Measurements from ENCODE around the gene AGPS. TPM values are rescaled to one million over a fixed set of nuclear protein-coding genes. Genes with fewer than 3 reads are reported as not detected.

The AGPS gene
- total and polyA plus RNA-seq, 9 of the 15 experiments (the other 6 are each of a cell fraction or from before 2014, with no cell fraction given): 15.5 to 211 (median 63.1) TPM

GRCh38 chr2:177525351-177525924 is 132.9 kb downstream of the AGPS start:
- DNase-seq (ENCODE audit: extremely low read depth in 1 of 4, low spot score in 3 of 4) (no peak), ATAC-seq (no peak), FAIRE-seq (no peak)
- peaks cover 44% of the 10 kb centered on the region; the same call in 1 of the 3 replicates for H3K36me3 ChIP-seq (ENCODE audit: control insufficient read depth, insufficient read depth, low read length)
- in situ Hi-C loops (cut with MboI): no loop called here
- no peaks in the 10 kb centered on the region for H3K27me3 ChIP-seq (ENCODE audit: control insufficient read depth in 2 of 2, insufficient read depth in 2 of 2, low read length in 2 of 2)
- POLR2A ChIA-PET: interaction anchor here (1.3 kb wide), 1 partner anchor 11 kb away, joined by 3 read pairs; no protein-coding TSS in a partner anchor
- no peaks in the 10 kb centered on the region for H3K79me2 ChIP-seq (ENCODE audit: control insufficient read depth, insufficient read depth, low read length)
- no peak for TF ChIP-seq NELFE (IDR thresholded peaks at IDR 0.05; ENCODE audit: insufficient read depth, insufficient read length)
- TF ChIP-seq ZHX1 (conservative IDR thresholded peaks at IDR 0.05; ENCODE audit: low read length): no peak
- no peak for TF ChIP-seq SREBF1 (IDR thresholded peaks at IDR 0.05; ENCODE audit: borderline replicate concordance, low read depth, low read length)
- TF ChIP-seq ZKSCAN1 (IDR thresholded peaks at IDR 0.05; ENCODE audit: low read depth, low read length): no peak
- no peak for TF ChIP-seq MEF2D (tag; conservative IDR thresholded peaks at IDR 0.05; ENCODE audit: low read depth)
- TF ChIP-seq ZNF143 (CRISPR knock-in tag; IDR thresholded peaks at IDR 0.05): no peak
- no peak for TF ChIP-seq ZBTB1 (CRISPR knock-in tag; IDR thresholded peaks at IDR 0.05; ENCODE audit: borderline replicate concordance, low read depth)
- no peak for TF ChIP-seq ESRRA (IDR thresholded peaks at IDR 0.05; ENCODE audit: borderline replicate concordance, low read depth)
- TF ChIP-seq SAFB (IDR thresholded peaks at IDR 0.05; ENCODE audit: borderline replicate concordance, low read depth, low read length): no peak
- no peak for TF ChIP-seq RCOR1 (IDR thresholded peaks at IDR 0.05; ENCODE audit: borderline replicate concordance in 1 of 2, low read depth in 2 of 2, low read length in 2 of 2)
- no peak for TF ChIP-seq ZKSCAN3 (CRISPR knock-in tag; IDR thresholded peaks at IDR 0.05)
- no peak for TF ChIP-seq SOX6 (IDR thresholded peaks at IDR 0.05)
- TF ChIP-seq NFXL1 (CRISPR knock-in tag; IDR thresholded peaks at IDR 0.05): no peak
- no peak for TF ChIP-seq E2F8 (IDR thresholded peaks at IDR 0.05; ENCODE audit: low read depth, partially characterized antibody)
- H4K20me1 ChIP-seq (replicated peaks; ENCODE audit: control insufficient read depth, insufficient read depth, low read length): no peaks in the 10 kb centered on the region
- BruUV-seq (replicated peaks): no TSS peak
- no peak overlapping the region for H3K4me3 ChIP-seq
- H3K9ac ChIP-seq (ENCODE audit: insufficient read depth in 1 of 2, low read depth in 2 of 2, low read length in 2 of 2): no peak overlapping the region
- intact Hi-C loops (cut with micrococcal nuclease): no loop called here
- no peaks in the 10 kb centered on the region for H3K9me1 ChIP-seq (ENCODE audit: control insufficient read depth, insufficient read depth, low read length)
- WGBS (ENCODE audit: insufficient coverage, low coverage, missing lambda C conversion rate): 76% methylated on average over 3 of the region's 3 CpGs
- CTCF ChIA-PET (ENCODE audit: low intra/inter-chr PET ratio): no interaction called here
- no peak overlapping the region for H3K27ac ChIP-seq (ENCODE audit: extremely low read depth, low read depth, low read length)
- H3K4me2 ChIP-seq (ENCODE audit: insufficient read depth, low read length): no peak overlapping the region
- no peak overlapping the region for H2AFZ ChIP-seq (ENCODE audit: low read depth, low read length)
- H3K9me3 ChIP-seq (replicated peaks; ENCODE audit: control insufficient read depth, insufficient read depth, low read depth, low read length): no peaks in the 10 kb centered on the region
- H3K4me1 ChIP-seq (replicated peaks in 1 of 2; ENCODE audit: control insufficient read depth in 2 of 2, insufficient read depth in 2 of 2, low read length in 2 of 2): no peaks in the 10 kb centered on the region
